Neural crest cell (in vitro differentiated cells): ENCODE data around the gene USP15. TPM values are rescaled to one million over a fixed set of nuclear protein-coding genes. Genes with fewer than 3 reads are reported as not detected.

Experiments
- DNase-seq: peaks from one replicate; pipeline ENCODE4 v3.0.0; 2021; ENCODE audit warnings: low read depth, mixed read lengths, low spot score
- H3K27ac Mint-ChIP-seq: one replicate; pipeline ENCODE4 v1.8.0; 2021; ENCODE audit warnings: mild to moderate bottlenecking, mixed read lengths; ENCODE audit not compliant: unreplicated experiment
- H3K27me3 Mint-ChIP-seq: 2 replicates; pipeline ENCODE4 v1.8.0; 2021; ENCODE audit warnings: low read depth, mild to moderate bottlenecking, mixed read lengths
- H3K36me3 Mint-ChIP-seq: 2 replicates; pipeline ENCODE4 v1.8.0; 2021; ENCODE audit warnings: low read depth, mild to moderate bottlenecking, mixed read lengths
- H3K4me1 Mint-ChIP-seq: 2 replicates; pipeline ENCODE4 v1.8.0; 2021; ENCODE audit warnings: mixed read lengths
- H3K4me3 Mint-ChIP-seq: one replicate; pipeline ENCODE4 v1.8.0; 2021; ENCODE audit warnings: mild to moderate bottlenecking, mixed read lengths
- H3K9me3 Mint-ChIP-seq: 2 replicates; pipeline ENCODE4 v1.8.0; 2021; ENCODE audit warnings: mixed read lengths
- total RNA-seq: library from RNA; stranded (reverse); gene quantifications from 2 replicates; pipeline ENCODE4 v1.2.1, GENCODE V29; 2021
- TF ChIP-seq, protein P1 (sequence below): fragments of 200-600 bp; sonication (generic); conservative IDR thresholded peaks from 2 replicates; pipeline ENCODE4 v1.5.0; 2021; ENCODE audit warnings: antibody characterized with exemption, mild to moderate bottlenecking

USP15 gene
- total RNA-seq, 1 donor from 2014 or later: 39.6 TPM

DNA sequence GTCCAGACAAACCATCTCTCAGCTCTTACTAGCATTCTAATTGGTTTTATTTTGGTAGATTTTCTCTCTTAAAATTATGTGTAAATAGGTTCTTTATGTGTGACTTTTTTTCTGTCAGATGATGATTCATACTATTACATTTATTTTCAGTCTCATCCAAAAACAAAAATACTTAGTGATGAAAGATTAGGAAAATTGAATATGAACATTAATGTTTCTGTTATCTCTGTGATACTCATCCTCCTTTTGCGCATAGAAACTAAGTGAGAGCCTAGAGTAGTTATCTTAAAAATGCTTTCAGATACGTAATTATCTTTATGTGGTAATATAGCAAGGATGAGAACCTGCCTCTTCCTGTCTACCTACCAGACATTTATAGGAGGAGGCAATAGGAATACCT lies 122.3 kb downstream of the USP15 start:
- no peaks in the 10 kb centered on the region for H3K9me3 Mint-ChIP-seq
- no peak overlapping the region for H3K4me3 Mint-ChIP-seq
- H3K36me3 Mint-ChIP-seq: no peaks in the 10 kb centered on the region

DNA sequence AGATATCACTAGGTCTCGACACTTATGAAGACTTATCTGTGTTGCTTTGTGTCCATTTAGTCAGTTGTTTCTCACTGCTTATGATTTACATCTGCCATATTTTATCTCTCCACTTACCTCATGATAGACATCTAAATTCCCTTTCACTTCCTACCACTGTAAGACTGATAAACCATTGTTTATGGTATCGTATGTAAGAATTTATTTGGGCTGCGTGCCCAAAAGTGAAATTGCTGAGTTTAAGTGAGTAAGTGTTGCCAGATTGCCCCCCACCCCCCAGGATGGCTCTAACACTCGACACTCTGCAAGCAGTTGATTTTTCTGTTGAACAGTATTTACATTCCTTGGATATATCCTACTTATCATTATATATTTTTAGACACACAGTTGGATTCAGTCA lies 136.5 kb downstream of the USP15 start:
- no peak overlapping the region for H3K4me3 Mint-ChIP-seq
- TF ChIP-seq, protein P1, sequence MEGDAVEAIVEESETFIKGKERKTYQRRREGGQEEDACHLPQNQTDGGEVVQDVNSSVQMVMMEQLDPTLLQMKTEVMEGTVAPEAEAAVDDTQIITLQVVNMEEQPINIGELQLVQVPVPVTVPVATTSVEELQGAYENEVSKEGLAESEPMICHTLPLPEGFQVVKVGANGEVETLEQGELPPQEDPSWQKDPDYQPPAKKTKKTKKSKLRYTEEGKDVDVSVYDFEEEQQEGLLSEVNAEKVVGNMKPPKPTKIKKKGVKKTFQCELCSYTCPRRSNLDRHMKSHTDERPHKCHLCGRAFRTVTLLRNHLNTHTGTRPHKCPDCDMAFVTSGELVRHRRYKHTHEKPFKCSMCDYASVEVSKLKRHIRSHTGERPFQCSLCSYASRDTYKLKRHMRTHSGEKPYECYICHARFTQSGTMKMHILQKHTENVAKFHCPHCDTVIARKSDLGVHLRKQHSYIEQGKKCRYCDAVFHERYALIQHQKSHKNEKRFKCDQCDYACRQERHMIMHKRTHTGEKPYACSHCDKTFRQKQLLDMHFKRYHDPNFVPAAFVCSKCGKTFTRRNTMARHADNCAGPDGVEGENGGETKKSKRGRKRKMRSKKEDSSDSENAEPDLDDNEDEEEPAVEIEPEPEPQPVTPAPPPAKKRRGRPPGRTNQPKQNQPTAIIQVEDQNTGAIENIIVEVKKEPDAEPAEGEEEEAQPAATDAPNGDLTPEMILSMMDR: no peak
- H3K4me1 Mint-ChIP-seq: no peaks in the 10 kb centered on the region
- H3K27me3 Mint-ChIP-seq: no peaks in the 10 kb centered on the region
- peaks cover 8% of the 10 kb centered on the region for H3K36me3 Mint-ChIP-seq
- no peaks in the 10 kb centered on the region for H3K9me3 Mint-ChIP-seq
- no peak overlapping the region for H3K27ac Mint-ChIP-seq
- DNase-seq: no peak

More for the DNA sequence above, 122.3 kb downstream of the USP15 start:
- TF ChIP-seq, protein P1: no peak
- Mint-ChIP-seq H3K27me3 (no peaks in the 10 kb centered on the region), H3K4me1 (no peaks in the 10 kb centered on the region), H3K27ac (no peak overlapping the region)
- DNase-seq: no peak

DNA sequence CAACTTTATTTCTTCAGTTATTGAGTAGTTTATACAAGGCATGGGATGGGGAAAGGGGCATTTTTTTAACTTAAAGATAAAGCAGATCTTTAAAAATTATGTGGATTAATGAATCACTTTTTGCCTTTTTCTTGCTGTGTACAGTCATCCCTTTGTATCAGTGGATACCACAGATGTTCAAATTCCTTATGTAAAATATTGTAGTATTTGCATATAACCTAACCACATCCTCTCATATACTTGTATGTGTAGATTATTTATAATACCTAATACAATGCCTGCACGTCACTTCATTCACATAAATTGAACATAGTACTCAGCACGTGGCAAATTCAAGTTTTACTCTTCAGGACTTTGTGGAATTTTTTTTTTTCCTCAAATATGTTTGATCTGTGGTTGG lies 139.9 kb downstream of the USP15 start:
- Mint-ChIP-seq H3K9me3 (no peaks in the 10 kb centered on the region), H3K4me1 (no peaks in the 10 kb centered on the region), H3K4me3 (no peak overlapping the region), H3K27me3 (no peaks in the 10 kb centered on the region), H3K27ac (no peak overlapping the region), H3K36me3 (peaks cover 8% of the 10 kb centered on the region)
- no peak for DNase-seq
- TF ChIP-seq, protein P1: no peak

DNA sequence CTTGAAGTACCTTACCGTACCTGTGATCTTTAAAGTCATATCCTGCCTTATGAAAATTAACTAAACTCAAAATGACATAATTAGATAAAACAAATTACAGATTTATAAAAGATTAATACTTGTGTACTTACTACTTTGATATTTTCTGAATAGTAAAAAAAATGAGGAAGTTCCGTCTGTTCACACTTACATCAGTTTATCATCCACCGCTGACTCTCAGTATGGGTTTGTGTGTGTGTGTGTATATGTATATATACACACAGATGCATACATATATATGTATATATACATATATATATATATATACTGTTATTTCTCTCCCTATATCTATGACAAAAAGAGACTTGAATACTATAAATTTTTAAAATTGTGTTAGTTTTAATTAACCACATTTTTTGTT lies 141.4 kb downstream of the USP15 start:
- no peak for DNase-seq
- no peaks in the 10 kb centered on the region for H3K9me3 Mint-ChIP-seq
- peaks cover 4% of the 10 kb centered on the region for H3K36me3 Mint-ChIP-seq
- H3K4me3 Mint-ChIP-seq: no peak overlapping the region
- no peaks in the 10 kb centered on the region for H3K4me1 Mint-ChIP-seq
- H3K27ac Mint-ChIP-seq: no peak overlapping the region
- TF ChIP-seq, protein P1: no peak
- no peaks in the 10 kb centered on the region for H3K27me3 Mint-ChIP-seq

DNA sequence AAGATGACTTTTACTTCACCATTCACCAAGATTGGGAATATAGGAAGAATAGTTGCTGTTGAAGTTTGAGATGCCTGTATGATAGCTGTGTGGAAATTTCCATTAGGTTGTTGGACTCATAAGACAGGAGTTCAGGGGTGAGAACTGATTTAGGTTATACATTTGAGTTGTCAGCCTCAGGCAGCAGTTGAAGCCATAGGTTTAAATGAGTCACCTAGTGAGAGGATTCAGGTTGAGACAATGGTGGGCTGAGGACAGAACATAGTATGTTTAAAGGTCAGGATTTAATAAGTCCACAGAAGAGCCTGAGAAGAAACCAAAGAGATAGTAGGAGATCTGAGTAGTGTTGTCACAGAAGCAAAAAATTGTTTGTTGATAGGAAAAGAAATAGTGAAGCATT lies 142.8 kb downstream of the USP15 start:
- H3K27ac Mint-ChIP-seq: no peak overlapping the region
- no peaks in the 10 kb centered on the region for H3K9me3 Mint-ChIP-seq
- TF ChIP-seq, protein P1: no peak
- H3K4me1 Mint-ChIP-seq: no peaks in the 10 kb centered on the region
- peaks cover 3% of the 10 kb centered on the region for H3K36me3 Mint-ChIP-seq
- no peak overlapping the region for H3K4me3 Mint-ChIP-seq
- H3K27me3 Mint-ChIP-seq: no peaks in the 10 kb centered on the region
- no peak for DNase-seq

DNA sequence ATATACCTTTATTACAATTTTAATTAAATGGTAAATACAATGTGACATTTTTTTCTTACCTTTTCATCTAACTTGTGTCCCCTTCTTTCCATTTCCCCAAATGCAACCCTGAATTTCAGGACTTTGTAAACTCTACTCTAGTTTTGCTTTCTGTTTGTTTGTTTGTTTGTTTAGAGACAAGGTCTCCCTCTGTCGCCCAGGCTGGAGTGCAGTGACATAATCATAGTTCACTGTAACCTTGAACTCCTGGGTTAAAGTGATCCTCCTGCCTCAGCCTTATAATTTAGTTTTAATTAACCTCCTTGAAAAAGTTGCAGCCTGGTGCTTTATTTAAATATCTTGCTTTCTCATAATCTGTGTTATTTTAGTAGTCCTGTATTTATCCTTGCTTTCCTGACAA lies 147.4 kb downstream of the USP15 start:
- Mint-ChIP-seq H3K4me1 (no peaks in the 10 kb centered on the region), H3K4me3 (no peak overlapping the region), H3K36me3 (peaks cover 2% of the 10 kb centered on the region), H3K27me3 (no peaks in the 10 kb centered on the region), H3K9me3 (no peaks in the 10 kb centered on the region), H3K27ac (no peak overlapping the region)
- no peak for DNase-seq
- TF ChIP-seq, protein P1: no peak
